Fibroblast of skin of right biceps (primary cell): Measurements from ENCODE around the gene APOL1.

ENCODE experiments used
- DNase-seq: peaks from one replicate; pipeline ENCODE4 v3.0.0-alpha.2; 2013

The APOL1 gene

GRCh38 chr22:36293606-36294292, 40.8 kb downstream of the APOL1 start:
- DNase-seq: no peak

GRCh38 chr22:36294293-36294620, 41.3 kb downstream of the APOL1 start:
- DNase-seq: no peak

GRCh38 chr22:36294801-36295200, 41.9 kb downstream of the APOL1 start:
- no peak for DNase-seq

- DNase-seq: no peak
These were observed 42.3 kb downstream of the APOL1 start for GRCh38 chr22:36295247-36295646.

- no peak for DNase-seq
These were observed 43.8 kb downstream of the APOL1 start for GRCh38 chr22:36296690-36297089.

GRCh38 chr22:36297568-36297967, 44.6 kb downstream of the APOL1 start:
- no peak for DNase-seq

- DNase-seq: no peak
These were observed 45.2 kb downstream of the APOL1 start for GRCh38 chr22:36298118-36298517.

GRCh38 chr22:36298601-36299000, 45.7 kb downstream of the APOL1 start:
- DNase-seq: no peak

- no peak for DNase-seq
These were observed 46.4 kb downstream of the APOL1 start for GRCh38 chr22:36299295-36299694.

- DNase-seq: no peak
These were observed 47.0 kb downstream of the APOL1 start for GRCh38 chr22:36299911-36300310.

GRCh38 chr22:36300396-36301212, 47.7 kb downstream of the APOL1 start:
- no peak for DNase-seq

- peak; percentile 57 for DNase-seq
These were observed 48.5 kb downstream of the APOL1 start for GRCh38 chr22:36301384-36301828.

- peak; percentile 63 for DNase-seq
These were observed 48.9 kb downstream of the APOL1 start for GRCh38 chr22:36301851-36302250.

- DNase-seq: no peak
These were observed 49.6 kb downstream of the APOL1 start for GRCh38 chr22:36302439-36303114.

GRCh38 chr22:36303115-36303467, 50.2 kb downstream of the APOL1 start:
- DNase-seq: no peak

- no peak for DNase-seq
These were observed 50.9 kb downstream of the APOL1 start for GRCh38 chr22:36303874-36304273.

GRCh38 chr22:36304429-36304828, 51.5 kb downstream of the APOL1 start:
- DNase-seq: no peak

GRCh38 chr22:36305813-36306212, 52.9 kb downstream of the APOL1 start:
- no peak for DNase-seq

GRCh38 chr22:36306227-36306626, 53.3 kb downstream of the APOL1 start:
- no peak for DNase-seq

GRCh38 chr22:36308880-36309279, 55.9 kb downstream of the APOL1 start:
- no peak for DNase-seq

- no peak for DNase-seq
These were observed 58.6 kb downstream of the APOL1 start for GRCh38 chr22:36311386-36312085.

- no peak for DNase-seq
These were observed 62.4 kb downstream of the APOL1 start for GRCh38 chr22:36315325-36315724.

- DNase-seq: no peak
These were observed 63.5 kb downstream of the APOL1 start for GRCh38 chr22:36316419-36316818.
